HG02642 (cell line): ENCODE data around the gene NPHP4.
"Not testable (repeated sequence)": the region's sequence is repeated elsewhere in the genome, so short reads cannot be mapped to it uniquely, and the experiment has no call there.

Source experiments
- ATAC-seq: cut with Tn5 transposase; IDR thresholded peaks from one replicate; pipeline ENCODE4 v1.9.1; 2021; ENCODE audit warnings: mild to moderate bottlenecking; ENCODE audit not compliant: unreplicated experiment, poor library complexity

The NPHP4 gene

DNA sequence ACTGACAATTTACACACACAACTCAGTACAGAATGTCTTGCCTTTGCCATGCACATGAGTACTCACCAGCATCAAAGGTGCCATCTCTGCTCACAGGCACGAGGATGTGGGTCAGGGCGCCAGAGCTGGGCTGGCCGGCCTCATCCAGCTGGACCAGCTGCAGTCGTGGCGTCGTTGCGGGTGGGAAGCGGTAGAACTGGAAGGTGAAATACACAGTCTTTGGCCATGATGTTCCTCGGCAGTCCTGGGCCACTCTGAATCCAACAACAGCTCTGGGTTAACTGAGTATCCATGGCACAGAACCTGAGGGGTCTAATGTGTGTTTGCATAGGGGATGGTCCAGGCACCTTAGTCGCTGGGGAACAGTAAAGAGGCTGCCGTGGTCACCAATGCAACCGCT is 87.7 kb downstream of the NPHP4 start:
- ATAC-seq = no peak

DNA sequence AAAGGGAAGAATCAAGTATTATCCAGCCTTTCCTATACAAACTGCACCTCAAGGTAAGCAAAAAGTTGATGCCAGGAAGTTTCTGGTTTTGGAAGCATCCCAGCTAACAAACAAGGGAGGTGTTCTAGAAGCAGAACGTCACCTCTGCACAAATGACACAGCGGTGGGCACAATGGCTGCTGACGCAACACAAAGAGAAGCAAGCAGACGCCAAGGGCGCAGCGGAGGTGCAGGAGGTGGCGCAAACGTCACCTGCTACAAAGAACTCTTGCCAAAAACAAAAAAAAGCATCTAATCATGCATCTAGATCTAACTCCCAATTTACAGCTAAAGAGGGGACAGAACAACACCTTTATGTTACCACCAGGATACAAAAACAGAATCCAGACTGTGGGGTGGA is 88.5 kb downstream of the NPHP4 start:
- ATAC-seq = no peak

DNA sequence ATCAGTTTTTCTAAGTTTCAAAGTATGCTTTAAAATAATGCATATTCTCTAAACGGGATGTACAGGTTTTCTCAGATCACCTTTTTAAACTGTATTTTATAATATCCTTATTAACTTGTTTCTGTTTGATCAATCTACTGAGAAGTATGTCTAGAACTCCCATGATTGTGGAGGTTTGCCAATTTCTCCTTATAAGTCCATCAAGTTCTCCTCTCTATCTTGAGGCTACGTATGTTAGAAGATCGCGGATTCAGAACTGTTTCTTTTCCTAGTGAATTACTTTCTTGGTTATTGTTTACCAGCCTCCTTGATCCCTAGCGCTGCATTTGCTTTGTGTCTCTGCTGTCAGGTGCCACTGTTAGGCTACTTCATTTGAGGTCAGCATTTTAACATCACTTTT is 89.2 kb downstream of the NPHP4 start:
- no peak for ATAC-seq

DNA sequence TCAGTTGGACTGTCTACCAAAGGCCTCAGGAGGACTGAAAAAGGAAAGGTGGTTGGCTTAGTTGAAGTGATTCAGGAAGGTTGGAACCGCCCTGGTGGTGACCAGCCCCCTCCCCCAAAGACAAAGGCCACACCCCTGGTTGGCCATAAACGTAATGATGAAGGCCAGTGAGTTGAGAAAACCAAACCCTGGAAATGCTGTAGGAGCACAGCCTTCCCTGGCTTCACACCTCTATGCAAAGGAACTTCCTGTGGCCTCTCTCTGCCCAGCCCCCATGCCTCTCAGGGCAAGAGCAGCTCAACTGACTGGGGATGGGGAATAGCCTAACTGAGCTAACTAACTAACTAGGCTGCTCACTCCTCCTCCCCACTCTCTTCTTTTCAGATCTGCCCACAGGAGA is 90.4 kb downstream of the NPHP4 start:
- ATAC-seq = no peak

DNA sequence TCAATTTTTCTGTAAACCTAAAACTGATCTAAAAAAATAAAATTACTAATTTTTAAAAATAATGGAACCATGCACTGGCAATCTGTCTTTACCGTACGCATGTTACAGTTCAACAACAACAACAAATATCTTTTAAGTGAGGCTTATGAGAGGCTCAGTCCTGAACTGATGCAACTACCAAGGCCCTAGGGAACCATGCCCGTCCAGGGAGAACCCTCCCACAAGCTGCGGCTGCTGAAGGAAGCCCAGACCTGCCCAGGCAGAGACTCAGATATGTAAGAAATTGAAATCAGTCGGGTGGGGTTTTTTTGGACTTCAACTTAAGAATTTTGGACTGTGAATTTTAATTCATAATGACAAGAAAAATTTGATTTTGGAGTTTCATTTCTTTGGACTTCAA is 91.1 kb downstream of the NPHP4 start:
- ATAC-seq = no peak

DNA sequence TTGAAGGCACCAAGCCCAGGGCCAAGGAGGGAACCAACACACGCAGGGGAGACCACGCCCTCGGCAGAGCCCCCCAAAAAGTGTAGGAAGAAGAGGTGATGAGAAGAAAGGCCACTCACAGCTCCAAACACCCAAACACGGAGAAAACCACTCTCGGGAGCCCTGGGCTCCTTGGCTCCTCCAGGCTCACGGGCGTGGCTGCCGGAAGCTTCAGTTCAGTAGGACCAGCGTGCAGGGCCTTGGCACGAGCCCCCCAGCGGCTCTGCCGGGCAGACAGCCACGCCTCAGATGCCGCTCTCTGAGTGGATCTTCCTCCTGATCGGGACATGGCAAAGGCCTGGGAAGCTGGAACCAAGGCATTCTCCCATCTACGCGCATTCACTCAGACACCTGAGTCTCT is 94.0 kb downstream of the NPHP4 start:
- ATAC-seq = no peak

DNA sequence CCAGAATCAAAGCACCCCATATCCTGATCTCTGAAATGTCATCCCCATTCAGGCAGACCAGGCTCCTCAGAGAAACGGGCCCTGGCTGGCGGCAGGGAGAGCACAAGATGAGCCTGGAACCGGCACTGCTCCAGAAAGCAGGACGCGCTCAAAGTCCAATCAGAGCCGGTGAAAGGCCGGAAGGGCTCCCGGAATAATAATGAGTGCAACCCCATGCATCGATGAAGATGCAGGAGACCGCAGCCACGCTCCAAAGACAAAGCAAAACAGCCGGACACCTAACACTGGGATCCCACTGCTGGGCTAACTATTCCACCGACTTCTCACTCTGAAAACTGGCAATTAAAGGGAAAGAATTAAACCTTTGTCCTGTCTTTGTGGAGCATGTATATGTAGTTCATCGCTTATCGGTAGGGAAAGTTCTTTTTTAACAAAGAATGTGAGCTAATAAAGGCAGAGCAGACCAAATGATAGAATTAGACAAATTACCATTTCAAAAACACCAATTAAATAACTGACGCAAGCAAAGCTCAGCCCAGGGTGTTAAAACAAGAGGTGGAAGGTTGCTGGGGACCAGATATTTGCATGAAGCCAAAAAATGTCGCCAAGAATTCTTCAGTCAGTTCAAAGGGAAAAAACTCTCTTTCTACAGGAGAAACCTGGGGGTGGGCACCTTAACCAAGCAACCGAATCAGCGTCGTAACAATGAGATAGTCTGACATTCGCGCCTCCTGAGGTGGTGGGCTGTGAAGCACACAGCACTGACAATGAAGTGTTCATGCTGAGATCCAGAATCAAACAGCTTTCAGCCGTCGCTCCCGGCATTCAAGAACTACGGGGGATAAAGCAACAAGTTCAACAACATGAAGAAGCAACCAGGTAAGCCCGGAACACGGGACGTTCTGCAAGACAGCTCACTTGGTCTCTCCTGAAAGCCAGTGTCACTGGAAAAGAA is 95.2 kb downstream of the NPHP4 start:
- no peak for ATAC-seq

DNA sequence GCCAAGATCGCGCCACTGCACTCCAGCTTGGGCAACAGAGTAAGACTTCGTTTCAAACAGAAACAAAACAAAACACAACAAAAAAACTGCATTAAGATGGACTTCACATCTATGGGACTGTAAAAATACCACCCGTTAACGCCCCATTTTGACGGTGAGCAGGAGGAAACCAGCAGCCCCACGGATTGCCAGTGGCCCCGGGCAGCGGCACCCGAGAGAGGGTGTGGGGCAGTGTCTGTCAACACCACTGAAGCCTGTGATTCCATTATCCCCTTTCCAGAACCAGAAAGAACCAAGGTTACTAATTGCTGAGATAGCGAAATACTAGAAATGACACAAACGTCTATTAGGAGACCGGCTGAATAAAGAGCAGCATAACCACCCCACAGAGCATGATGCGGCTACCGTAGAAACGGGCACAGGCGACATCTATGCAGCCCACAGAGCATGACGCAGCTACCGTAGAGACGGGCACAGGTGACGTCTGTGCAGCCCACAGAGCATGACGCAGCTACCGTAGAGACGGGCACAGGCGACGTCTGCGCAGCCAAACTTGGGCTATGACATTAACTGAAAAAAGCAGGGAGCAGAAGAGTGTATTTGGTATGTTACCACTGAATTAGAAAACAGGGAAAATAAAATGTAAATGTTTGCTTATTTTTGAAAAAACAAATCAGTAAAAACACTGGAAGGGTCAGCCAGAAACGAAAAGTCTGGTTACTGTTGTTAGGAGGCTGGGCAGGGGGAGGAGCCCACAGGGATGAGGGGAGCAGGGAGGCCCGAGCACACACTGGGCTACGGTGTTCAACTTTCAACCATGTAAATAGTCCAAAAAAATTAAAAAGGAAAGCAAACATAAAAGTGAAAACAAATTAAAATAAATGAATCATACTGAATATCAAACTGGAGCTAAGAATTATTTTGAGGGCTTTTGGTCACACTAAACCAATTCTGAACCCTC is 96.5 kb downstream of the NPHP4 start:
- ATAC-seq = no peak

DNA sequence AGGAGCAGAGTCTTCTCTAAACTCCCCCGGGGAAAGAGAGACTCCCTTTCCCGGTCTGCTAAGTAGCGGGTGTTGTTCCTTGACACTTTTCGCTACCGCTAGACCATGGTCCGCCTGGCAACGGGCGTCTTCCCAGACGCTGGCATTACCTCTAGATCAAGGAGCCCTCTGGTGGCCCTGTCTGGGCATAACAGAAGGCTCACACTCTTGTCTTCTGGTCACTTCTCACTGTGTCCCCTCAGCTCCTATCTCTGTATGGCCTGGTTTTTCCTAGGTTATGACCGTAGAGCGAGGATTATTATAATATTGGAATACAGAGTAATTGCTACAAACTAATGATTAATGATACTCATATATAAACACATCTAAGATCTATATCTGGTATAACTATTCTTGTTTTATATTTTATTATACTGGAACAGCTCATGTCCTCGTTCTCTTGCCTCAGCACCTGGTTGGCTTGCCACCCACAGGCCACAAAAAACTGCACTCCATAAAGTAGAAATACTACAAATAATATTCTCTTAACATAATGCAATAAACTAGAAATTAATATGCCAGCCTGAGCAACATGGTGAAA is 98.4 kb downstream of the NPHP4 start:
- not testable (repeated sequence) for ATAC-seq

DNA sequence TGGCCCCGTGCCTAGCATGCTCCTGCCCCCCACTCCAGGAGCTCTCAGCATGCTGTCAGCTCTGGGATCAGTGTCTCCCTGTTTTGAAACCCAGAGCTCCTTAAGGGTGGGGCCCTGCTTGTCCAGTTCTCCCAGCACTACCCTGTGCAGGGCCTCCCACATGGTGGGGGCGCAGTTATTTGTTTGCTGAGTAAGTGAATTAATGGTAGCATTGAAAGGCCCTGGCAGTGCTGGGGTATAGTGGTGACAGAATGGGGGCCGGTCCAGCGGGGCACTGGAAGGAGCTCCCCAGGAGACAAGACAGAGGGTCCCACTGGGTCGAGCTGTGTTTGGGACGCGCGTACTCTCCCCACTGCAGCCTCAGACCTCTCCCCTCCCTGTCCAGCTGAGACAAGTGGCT is 99.9 kb downstream of the NPHP4 start:
- ATAC-seq = no peak

DNA sequence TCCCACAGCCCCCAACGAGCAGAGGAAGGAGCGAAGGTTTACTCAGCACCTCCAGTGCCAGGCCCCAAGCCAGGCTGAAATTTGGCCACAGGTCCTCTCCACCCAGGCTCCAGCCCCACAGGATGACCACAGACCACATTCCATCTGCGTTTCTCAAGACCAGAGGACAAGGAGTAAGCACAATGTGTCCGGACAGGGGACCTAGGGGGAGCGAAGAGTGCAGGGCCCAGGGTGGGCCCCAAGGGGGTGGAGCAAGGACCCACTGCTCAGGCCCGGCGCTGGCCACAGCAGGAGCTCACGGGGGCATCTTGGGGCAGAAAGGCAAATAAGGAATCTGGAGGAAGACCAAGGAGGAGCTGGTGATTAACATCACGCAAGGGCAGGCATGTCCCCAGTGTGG is 100.5 kb downstream of the NPHP4 start:
- ATAC-seq = no peak

DNA sequence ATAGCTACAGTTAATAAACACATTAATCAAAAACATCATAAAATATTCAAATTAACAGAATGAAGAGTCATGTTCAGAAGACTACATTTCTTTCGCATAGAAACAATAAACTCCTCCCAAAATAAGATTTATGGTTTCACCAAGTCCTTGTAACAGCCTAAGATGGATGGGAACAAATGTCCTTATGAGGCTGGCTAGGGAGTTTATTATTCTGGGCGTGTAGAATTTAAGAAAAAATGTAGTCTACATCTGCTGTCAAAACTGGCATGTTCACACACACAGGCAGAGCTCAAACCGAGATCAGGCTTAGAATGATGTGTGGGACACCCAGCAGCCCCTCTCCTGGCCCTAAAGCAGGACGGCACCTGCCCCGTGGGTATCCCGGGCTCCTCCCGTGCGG is 101.1 kb downstream of the NPHP4 start:
- no peak for ATAC-seq

DNA sequence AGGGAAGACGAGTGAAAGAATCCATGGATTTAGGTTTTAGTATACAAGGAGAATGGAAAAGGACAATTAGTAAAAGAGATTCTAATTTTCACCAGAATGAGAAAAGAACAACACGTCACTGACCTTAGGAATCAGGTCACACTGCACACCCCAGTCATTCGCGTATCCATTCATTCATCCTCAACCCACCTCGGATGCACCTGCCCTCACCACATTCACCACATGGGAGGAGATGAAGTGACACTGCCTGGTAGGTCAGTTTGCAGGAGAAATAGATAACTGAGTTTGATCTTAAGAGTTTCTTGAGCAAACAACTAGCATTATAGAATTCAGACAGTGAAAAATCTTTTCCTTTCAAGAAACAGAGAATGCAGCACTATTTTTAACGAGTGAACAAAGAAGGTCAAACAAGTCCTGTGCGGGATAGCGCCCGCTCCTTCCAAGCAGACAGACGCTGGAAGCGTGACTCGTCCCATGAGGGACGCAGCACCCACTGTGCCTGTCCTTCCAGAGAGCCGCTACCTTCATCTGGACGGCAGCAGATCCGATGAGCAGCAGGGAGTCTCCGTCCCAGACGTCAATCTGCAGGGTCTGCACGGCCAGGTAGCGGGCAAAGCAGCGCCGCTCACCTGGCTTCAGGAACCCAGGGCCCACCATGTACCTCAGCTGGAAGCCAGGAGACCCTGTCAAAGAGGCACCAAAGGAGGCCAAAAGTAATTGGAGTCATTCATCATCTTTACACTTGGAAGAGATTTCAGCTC is 101.7 kb downstream of the NPHP4 start:
- ATAC-seq = no peak

DNA sequence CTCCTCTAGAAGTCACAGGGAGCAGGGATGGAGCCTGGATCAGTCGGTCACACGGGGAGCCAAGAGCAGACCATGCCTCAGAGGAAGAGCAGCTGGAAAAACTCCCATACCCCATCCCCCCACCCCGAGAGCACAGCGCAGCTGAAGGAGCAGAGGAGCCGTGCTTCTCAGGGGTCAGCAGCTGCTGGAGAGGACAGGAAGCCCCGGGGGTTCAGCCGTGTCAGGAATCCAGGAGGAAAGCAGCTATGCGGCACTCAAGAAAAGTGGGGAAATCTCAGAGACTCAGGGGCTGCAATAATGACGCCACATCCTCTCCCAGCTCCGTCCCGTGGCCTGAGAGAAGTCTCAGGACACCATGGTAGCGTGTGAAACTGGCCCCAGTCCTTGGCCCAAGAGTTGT is 102.3 kb downstream of the NPHP4 start:
- no peak for ATAC-seq

DNA sequence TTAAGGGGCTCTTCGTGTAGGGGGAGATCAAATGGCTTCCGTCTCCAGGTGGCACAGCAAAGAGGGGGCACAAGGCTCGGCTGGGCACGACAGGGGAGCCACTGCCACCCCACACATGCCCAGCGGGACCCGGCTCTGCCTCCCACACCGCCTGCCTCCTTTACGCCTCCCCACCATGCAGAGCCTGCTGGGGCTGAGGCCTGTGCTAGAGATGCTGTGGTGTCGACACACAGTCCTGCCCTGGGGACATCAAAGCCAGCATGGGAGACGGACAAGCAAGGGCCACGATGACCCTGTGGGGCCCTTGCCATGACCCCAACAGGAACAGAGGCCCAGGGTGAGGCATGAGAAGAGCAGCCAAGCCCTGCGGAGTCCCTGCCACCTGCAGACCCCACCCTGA is 102.8 kb downstream of the NPHP4 start:
- no peak for ATAC-seq

DNA sequence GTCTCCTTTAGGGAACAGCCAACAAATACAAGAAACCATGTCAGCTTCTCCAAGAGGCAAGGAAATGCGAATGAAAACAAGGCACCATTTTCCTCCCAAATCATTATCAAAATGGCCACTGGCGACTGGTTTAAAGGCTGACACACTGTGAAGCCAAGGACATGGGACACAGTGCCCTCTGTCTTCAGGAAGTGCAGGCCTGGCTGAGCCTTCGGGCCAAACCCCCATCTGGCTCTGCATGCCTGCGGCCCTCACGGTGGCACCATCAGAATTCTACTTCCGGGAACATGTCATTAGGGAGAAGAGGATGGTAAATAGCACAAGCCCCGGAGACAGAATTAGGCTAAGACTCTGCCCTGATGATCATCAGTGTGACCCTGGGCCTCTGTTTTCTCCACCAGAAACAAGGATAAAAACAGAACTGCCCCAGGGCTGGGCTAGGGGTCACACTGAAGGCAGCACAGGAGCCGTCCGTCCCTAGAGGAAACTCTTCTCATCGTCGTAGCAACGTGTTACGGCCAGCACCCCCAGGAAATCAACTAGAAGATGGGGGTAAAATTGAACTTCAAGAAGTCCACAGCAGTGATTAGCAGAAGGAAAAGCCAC is 103.5 kb downstream of the NPHP4 start:
- ATAC-seq = no peak

DNA sequence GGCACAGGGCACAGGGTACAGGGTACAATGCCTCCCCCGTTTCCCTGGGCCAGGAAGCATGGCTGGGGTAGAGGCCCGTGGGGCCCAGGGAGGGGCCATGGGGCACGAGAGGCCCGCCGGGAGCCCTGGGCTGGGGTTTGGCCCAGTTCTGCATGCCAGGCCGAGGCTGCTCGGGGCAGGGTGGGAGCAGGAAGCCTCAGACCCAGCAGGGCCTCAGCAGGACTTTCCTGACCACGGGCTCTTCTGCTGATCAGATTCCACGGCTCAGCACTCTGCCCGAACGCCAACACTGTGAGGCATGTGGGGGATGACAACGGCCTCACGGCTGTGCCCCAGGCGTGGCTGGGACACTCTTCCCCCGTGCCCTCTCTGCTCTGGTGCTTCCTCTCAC is 104.3 kb downstream of the NPHP4 start:
- ATAC-seq = no peak

DNA sequence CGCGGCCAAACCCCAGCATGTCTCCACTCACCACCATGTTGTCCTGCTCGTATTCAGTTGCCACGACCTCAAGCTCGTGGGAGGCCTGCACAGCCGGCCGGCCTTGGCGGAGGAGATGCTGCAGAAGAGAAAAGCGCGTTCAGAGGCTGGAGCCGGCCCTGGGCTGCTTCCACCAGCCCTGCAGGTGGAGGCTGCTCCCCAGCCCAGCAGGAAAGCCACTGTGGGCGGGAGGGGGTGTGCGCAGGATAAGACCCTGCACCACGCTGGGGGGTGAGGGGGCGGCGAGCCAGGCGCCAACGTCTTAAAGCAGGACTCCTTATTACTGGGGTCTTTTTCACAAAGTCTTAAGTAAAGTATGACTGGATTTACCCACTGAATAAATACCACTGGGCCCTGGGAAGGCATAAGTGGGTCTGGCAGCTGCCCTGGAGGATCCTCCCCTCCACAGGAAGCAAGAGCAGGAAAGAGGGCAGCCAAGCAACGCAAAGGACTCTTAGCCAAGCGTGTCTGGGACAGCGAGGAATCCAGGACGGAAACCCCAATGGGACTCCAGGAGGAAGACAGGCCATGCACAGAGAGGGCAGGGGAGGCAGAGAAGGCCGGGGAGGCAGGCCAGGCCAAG is 104.8 kb downstream of the NPHP4 start:
- no peak for ATAC-seq
